ENCODE data around the gene FAM3C. TPM values are rescaled to one million over a fixed set of nuclear protein-coding genes. Genes with fewer than 3 reads are reported as not detected.

Gene FAM3C
- total RNA-seq, 1 donor from 2014 or later: 65.5 TPM

DNA sequence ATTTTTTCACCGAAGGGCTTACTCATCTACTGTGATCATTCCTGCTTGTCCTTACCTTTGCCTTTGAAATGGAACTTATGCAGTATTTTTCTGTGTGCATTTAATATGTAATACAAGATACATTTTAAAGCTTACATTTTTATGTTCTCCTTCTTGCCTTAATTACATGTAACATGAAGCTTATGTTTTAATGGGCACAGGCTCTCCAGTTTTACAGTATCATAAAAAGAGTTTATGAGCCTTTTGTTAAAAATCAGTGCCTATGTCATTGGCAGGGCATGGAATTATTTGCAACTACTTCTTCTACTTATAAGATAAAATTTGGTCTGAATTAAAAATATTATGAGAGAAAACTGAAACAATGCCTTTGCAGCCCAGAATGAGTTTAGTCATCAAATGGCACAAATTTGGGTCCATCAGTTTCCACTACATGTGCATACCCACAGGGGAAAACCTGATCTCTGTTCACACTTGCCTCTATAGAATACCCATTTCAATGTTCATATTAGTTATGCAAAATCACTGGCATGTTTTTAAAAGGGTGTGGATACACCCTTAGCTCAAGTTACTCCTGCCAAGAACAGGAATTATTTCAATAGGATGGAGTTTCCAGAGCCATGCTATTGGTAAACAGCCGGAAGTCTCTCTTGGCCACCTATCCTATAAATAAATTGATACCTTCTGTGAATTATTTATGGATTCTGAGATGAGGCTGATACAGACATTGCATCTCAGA, 95.3 kb downstream of the FAM3C start:
- DNase-seq (ENCODE audit: low spot score): no peak

Other genes with a start within 250 kb of the FAM3C start
- 14.7 TPM for gene WNT16, start 67.3 kb downstream of the FAM3C start, total RNA-seq (ENCODE audit: insufficient read depth, low replicate concordance)

All from umbilical cord (tissue), 2 donors.